ENCODE measurements around the gene RERE.

Gene RERE

DNA sequence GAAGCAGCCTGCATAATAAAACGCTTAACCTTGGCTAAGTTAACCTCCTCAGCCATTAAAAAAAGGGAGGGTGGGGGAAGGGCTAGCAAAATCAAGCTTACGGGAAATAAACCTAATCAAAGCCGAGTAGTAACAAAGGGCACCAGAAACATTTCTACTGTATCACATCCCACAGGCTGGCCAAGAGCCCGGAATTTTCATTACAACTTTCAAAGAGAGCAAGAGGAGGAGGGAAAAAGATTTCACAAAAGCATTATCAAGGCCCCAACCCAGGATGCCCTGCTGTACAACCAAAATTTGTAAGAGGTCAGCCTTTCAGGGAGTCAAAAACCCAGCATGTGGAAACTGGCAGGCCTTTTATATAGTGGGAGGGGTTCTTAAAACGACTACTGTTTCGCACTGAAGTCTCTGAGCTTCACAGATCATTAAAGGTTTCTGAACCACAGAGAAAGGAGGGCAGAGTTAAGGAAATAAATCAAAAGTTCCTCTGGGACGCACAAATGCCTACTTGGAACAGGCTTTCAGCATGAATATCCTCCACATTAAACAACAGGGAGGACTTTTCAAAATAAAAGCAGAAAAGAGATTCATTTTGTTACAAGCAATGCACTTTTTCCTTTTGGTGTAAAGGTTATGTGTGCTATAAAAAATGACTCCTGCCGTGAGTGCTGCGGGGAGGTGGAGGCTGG lies 409.1 kb downstream of the RERE start (continued):
- TF ChIP-seq, protein P1, sequence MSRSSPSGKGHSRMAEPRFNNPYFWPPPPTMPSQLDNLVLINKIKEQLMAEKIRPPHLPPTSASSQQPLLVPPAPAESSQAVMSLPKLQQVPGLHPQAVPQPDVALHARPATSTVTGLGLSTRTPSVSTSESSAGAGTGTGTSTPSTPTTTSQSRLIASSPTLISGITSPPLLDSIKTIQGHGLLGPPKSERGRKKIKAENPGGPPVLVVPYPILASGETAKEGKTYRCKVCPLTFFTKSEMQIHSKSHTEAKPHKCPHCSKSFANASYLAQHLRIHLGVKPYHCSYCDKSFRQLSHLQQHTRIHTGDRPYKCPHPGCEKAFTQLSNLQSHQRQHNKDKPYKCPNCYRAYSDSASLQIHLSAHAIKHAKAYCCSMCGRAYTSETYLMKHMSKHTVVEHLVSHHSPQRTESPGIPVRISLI (tag by site-specific recombination; IDR thresholded peaks at IDR 0.05), result no peak
- TF ChIP-seq ZNF48 (tag by site-specific recombination; IDR thresholded peaks at IDR 0.05) (no peak), FEZF1 (tag by site-specific recombination; IDR thresholded peaks at IDR 0.05) (peak; percentile 59), SCRT1 (tag by site-specific recombination; IDR thresholded peaks at IDR 0.05; ENCODE audit: borderline replicate concordance) (no peak), ZNF701 (tag by site-specific recombination; IDR thresholded peaks at IDR 0.05) (no peak), ZBTB20 (tag by site-specific recombination; IDR thresholded peaks at IDR 0.05) (peak; percentile 40; the same call in 1 of the 2 replicates), ZNF555 (tag by site-specific recombination; conservative IDR thresholded peaks at IDR 0.05) (no peak), OVOL3 (tag by site-specific recombination; IDR thresholded peaks at IDR 0.05) (0 out of 2 replicates have a peak, but pooled peaks have one; percentile 3), ZNF544 (tag by site-specific recombination; IDR thresholded peaks at IDR 0.05) (no peak), ZBTB1 (tag by site-specific recombination; IDR thresholded peaks at IDR 0.05) (no peak), ZNF266 (tag by site-specific recombination; IDR thresholded peaks at IDR 0.05; ENCODE audit: low read depth) (no peak), ZNF391 (tag by site-specific recombination; IDR thresholded peaks at IDR 0.05; ENCODE audit: borderline replicate concordance, low read depth) (no peak), GLIS2 (tag by site-specific recombination; IDR thresholded peaks at IDR 0.05) (no peak), SP7 (tag by site-specific recombination; IDR thresholded peaks at IDR 0.05) (peak; percentile 66), HOXA7 (CRISPR knock-in tag; IDR thresholded peaks at IDR 0.05; ENCODE audit: borderline replicate concordance) (no peak), SETDB1 (IDR thresholded peaks at IDR 0.05; ENCODE audit: insufficient read length, low read length) (no peak), KLF9 (tag by site-specific recombination; IDR thresholded peaks at IDR 0.05; ENCODE audit: low read depth) (no peak), ZBTB17 (tag by site-specific recombination; IDR thresholded peaks at IDR 0.05) (no peak), BCL11B (tag by site-specific recombination; IDR thresholded peaks at IDR 0.05; ENCODE audit: low read depth) (no peak), ZNF501 (tag by site-specific recombination; IDR thresholded peaks at IDR 0.05) (no peak), ZNF843 (tag by site-specific recombination; IDR thresholded peaks at IDR 0.05) (no peak; the same call in 1 of the 2 replicates), WT1 (tag by site-specific recombination; IDR thresholded peaks at IDR 0.05) (peak; percentile 77), SCRT2 (tag by site-specific recombination; IDR thresholded peaks at IDR 0.05) (no peak), ZNF561 (tag by site-specific recombination; IDR thresholded peaks at IDR 0.05; ENCODE audit: borderline replicate concordance) (no peak; the same call in 1 of the 2 replicates), ZIC2 (tag by site-specific recombination; IDR thresholded peaks at IDR 0.05) (peak; percentile 60), KLF10 (tag by site-specific recombination; IDR thresholded peaks at IDR 0.05) (no peak), ZNF37A (tag by site-specific recombination; IDR thresholded peaks at IDR 0.05) (no peak), OSR2 (tag by site-specific recombination; IDR thresholded peaks at IDR 0.05) (peak; percentile 86)
- TF ChIP-seq, protein P2, sequence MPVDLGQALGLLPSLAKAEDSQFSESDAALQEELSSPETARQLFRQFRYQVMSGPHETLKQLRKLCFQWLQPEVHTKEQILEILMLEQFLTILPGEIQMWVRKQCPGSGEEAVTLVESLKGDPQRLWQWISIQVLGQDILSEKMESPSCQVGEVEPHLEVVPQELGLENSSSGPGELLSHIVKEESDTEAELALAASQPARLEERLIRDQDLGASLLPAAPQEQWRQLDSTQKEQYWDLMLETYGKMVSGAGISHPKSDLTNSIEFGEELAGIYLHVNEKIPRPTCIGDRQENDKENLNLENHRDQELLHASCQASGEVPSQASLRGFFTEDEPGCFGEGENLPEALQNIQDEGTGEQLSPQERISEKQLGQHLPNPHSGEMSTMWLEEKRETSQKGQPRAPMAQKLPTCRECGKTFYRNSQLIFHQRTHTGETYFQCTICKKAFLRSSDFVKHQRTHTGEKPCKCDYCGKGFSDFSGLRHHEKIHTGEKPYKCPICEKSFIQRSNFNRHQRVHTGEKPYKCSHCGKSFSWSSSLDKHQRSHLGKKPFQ (tag by site-specific recombination; IDR thresholded peaks at IDR 0.05), result peak; percentile 72
- TF ChIP-seq, protein P3, sequence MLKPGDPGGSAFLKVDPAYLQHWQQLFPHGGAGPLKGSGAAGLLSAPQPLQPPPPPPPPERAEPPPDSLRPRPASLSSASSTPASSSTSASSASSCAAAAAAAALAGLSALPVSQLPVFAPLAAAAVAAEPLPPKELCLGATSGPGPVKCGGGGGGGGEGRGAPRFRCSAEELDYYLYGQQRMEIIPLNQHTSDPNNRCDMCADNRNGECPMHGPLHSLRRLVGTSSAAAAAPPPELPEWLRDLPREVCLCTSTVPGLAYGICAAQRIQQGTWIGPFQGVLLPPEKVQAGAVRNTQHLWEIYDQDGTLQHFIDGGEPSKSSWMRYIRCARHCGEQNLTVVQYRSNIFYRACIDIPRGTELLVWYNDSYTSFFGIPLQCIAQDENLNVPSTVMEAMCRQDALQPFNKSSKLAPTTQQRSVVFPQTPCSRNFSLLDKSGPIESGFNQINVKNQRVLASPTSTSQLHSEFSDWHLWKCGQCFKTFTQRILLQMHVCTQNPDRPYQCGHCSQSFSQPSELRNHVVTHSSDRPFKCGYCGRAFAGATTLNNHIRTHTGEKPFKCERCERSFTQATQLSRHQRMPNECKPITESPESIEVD (tag by site-specific recombination; IDR thresholded peaks at IDR 0.05), result peak; percentile 95
- TF ChIP-seq, protein P4, sequence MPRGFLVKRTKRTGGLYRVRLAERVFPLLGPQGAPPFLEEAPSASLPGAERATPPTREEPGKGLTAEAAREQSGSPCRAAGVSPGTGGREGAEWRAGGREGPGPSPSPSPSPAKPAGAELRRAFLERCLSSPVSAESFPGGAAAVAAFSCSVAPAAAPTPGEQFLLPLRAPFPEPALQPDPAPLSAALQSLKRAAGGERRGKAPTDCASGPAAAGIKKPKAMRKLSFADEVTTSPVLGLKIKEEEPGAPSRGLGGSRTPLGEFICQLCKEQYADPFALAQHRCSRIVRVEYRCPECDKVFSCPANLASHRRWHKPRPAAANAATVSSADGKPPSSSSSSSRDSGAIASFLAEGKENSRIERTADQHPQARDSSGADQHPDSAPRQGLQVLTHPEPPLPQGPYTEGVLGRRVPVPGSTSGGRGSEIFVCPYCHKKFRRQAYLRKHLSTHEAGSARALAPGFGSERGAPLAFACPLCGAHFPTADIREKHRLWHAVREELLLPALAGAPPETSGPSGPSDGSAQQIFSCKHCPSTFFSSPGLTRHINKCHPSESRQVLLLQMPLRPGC (tag by site-specific recombination; IDR thresholded peaks at IDR 0.05), result no peak
- TF ChIP-seq, protein P5, sequence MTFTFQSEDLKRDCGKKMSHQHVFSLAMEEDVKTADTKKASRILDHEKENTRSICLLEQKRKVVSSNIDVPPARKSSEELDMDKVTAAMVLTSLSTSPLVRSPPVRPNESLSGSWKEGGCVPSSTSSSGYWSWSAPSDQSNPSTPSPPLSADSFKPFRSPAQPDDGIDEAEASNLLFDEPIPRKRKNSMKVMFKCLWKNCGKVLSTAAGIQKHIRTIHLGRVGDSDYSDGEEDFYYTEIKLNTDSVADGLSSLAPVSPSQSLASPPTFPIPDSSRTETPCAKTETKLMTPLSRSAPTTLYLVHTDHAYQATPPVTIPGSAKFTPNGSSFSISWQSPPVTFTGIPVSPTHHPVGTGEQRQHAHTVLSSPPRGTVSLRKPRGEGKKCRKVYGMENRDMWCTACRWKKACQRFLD (tag by site-specific recombination; IDR thresholded peaks at IDR 0.05), result no peak
- TF ChIP-seq, protein P6, sequence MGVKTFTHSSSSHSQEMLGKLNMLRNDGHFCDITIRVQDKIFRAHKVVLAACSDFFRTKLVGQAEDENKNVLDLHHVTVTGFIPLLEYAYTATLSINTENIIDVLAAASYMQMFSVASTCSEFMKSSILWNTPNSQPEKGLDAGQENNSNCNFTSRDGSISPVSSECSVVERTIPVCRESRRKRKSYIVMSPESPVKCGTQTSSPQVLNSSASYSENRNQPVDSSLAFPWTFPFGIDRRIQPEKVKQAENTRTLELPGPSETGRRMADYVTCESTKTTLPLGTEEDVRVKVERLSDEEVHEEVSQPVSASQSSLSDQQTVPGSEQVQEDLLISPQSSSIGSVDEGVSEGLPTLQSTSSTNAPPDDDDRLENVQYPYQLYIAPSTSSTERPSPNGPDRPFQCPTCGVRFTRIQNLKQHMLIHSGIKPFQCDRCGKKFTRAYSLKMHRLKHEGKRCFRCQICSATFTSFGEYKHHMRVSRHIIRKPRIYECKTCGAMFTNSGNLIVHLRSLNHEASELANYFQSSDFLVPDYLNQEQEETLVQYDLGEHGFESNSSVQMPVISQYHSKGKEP (tag by site-specific recombination; IDR thresholded peaks at IDR 0.05), result no peak

All from HEK293 (cell line).